Stomach (tissue), 9 donors: Measurements from ENCODE around the gene TPCN2. TPM values are rescaled to one million over a fixed set of nuclear protein-coding genes. Genes with fewer than 3 reads are reported as not detected.

ENCODE experiments used
- DNase-seq, 2 donors: peaks; one replicate each; pipeline versions ENCODE4 v3.0.0 to v3.0.0-alpha.2; 2013 to 2019
- H3K27ac ChIP-seq, 5 donors: fragments of 200-600 bp in 4 of 5; sonication (generic) in 4 of 5; one replicate each; pipeline ENCODE4 v1.5.1; 2013 to 2019; ENCODE audit warnings: mild to moderate bottlenecking in 1 of 5, moderate library complexity in 1 of 5
- H3K27me3 ChIP-seq, 3 donors: fragments of 200-600 bp; sonication (generic); one replicate each; pipeline ENCODE4 v1.5.1; 2017 to 2019; ENCODE audit warnings: mixed run types in 1 of 3
- H3K36me3 ChIP-seq, 4 donors: fragments of 200-600 bp; sonication (generic); 1 replicate in 3 of 4; 2 replicates in 1 of 4; pipeline ENCODE4 v1.5.1; 2016 to 2019
- H3K4me1 ChIP-seq, 4 donors: fragments of 200-600 bp; sonication (generic); one replicate each; pipeline ENCODE4 v1.5.1; 2016 to 2019
- H3K4me3 ChIP-seq, 4 donors: fragments of 200-600 bp; sonication (generic) in 3 of 4; one replicate each; pipeline ENCODE4 v1.5.1; 2016 to 2019; ENCODE audit warnings: mild to moderate bottlenecking in 1 of 4
- H3K9me3 ChIP-seq, 4 donors: fragments of 200-600 bp; sonication (generic); one replicate each; pipeline ENCODE4 v1.5.1; 2016 to 2019
- CTCF ChIP-seq, 7 experiments: fragments of 450-650 bp in 4 of 7; fragments of 200-600 bp in 3 of 7; sonication (generic) in 3 of 7; IDR thresholded peaks; one replicate each; pipeline ENCODE4 v1.5.1; 2016 to 2019; ENCODE audit warnings: antibody characterized with exemption in 7 of 7, control low read depth in 2 of 7, mild to moderate bottlenecking in 1 of 7
- EP300 ChIP-seq: sonication (generic); formaldehyde crosslinking; IDR thresholded peaks from one replicate; pipeline ENCODE4 v1.6.1; 2017; ENCODE audit warnings: antibody characterized with exemption
- POLR2A ChIP-seq, 4 donors: fragments of 450-650 bp; IDR thresholded peaks; one replicate each; pipeline ENCODE4 v1.6.1; 2016; ENCODE audit warnings: antibody characterized with exemption in 4 of 4, control low read depth in 2 of 4, mild to moderate bottlenecking in 1 of 4, moderate library complexity in 1 of 4
- POLR2AphosphoS5 ChIP-seq, 3 donors: sonication (generic); formaldehyde crosslinking; IDR thresholded peaks; one replicate each; pipeline ENCODE4 v1.6.1; 2016; ENCODE audit warnings: antibody characterized with exemption in 3 of 3
- WGBS, 5 donors: extraction: QIAGEN DNeasy Blood & Tissue Kit in 3 of 5; methylation state at CpG; one replicate each; pipeline versions ENCODE4 v1.1.5 to v1.1.7; 2013 to 2018; 5-methylcytosine and 5-hydroxymethylcytosine counted together
- intact Hi-C: fragments of 100-400 bp; cut with DNase I; formaldehyde crosslinking; loops from one replicate; pipeline ENCODE4 v1.15.1; 2023; ENCODE audit warnings: low total_unique reads
- polyA plus RNA-seq, 3 donors: library from polyadenylated mRNA; stranded (reverse); fragments of 200-250 nt; gene quantifications; one replicate each; pipeline ENCODE4 v1.2.3, GENCODE V29; 2013
- total RNA-seq, 5 donors: library from RNA; depleted of rRNA; stranded (reverse); fragments of >200 nt; gene quantifications; one replicate each; pipeline versions ENCODE4 v1.1.0 to v1.2.3, GENCODE V29; 2014 to 2016
- donor health status: healthy with polysubstance abuse.
- donor health status: Bipolar disorder and iron deficiency.
- donor health status: healthy.

TPCN2 gene
- total and polyA plus RNA-seq, 8 donors: 6.4 to 66.1 (median 27.2) TPM

- no peak overlapping the region for H3K4me3 ChIP-seq
- 71 to 87% (median 83%) methylated on average over 13 to 19 of the region's 19 CpGs for WGBS, 5 donors
- no peaks in the 10 kb centered on the region for H3K27me3 ChIP-seq
- H3K36me3 ChIP-seq: peaks cover 13 to 83% (median 76%) of the 10 kb centered on the region in 4 donors
- no peaks in the 10 kb centered on the region for H3K9me3 ChIP-seq
- TF ChIP-seq POLR2A (IDR thresholded peaks at IDR 0.05) (no peak), CTCF (IDR thresholded peaks at IDR 0.05) (no peak), POLR2AphosphoS5 (IDR thresholded peaks at IDR 0.05) (no peak), EP300 (no peak)
- H3K27ac ChIP-seq: peak overlapping the region in 1 of 5 donors; percentile 17
- intact Hi-C loops: no loop called here
- no peak for DNase-seq
- H3K4me1 ChIP-seq: peaks cover 0 to 22% (median 6%) of the 10 kb centered on the region in 4 donors
Observed at GRCh38 chr11:69065147-69065710, 16.5 kb downstream of the TPCN2 start.

GRCh38 chr11:69066122-69067112, 17.7 kb downstream of the TPCN2 start:
- 86 to 89% (median 87%) methylated on average over 14 to 30 of the region's 30 CpGs for WGBS, 5 donors
- TF ChIP-seq CTCF (IDR thresholded peaks at IDR 0.05) (no peak), POLR2AphosphoS5 (IDR thresholded peaks at IDR 0.05) (no peak), POLR2A (IDR thresholded peaks at IDR 0.05) (no peak), EP300 (no peak)
- Histone ChIP-seq H3K9me3 (no peaks in the 10 kb centered on the region), H3K36me3 (peaks cover 18 to 83% (median 78%) of the 10 kb centered on the region in 4 donors), H3K27me3 (no peaks in the 10 kb centered on the region), H3K4me3 (no peak overlapping the region), H3K27ac (peak overlapping the region in 2 of 5 donors; percentile 17 to 19), H3K4me1 (peaks cover 0 to 22% (median 6%) of the 10 kb centered on the region in 4 donors)
- intact Hi-C loops: no loop called here
- DNase-seq: no peak

DNA sequence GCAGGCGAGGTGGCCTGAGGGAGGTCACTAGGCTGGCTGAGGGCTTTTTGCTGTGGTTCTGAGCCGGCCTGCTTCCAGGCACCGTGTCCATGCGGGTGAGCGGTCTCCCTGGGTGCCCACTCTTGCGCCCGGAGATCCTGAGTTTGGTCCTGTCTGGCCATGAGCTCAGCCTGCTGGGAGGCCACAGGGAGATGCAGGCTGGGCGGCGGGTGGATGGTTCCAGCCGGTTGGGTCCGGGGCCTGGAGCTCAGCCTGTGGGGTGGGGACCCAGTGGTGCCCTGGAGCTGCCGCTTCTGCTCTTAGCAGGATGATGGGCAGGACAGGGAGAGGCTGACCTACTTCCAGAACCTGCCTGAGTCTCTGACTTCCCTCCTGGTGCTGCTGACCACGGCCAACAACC, 18.5 kb downstream of the TPCN2 start:
- H3K36me3 ChIP-seq: peaks cover 24 to 89% (median 80%) of the 10 kb centered on the region in 4 donors
- no peak overlapping the region for H3K4me3 ChIP-seq
- TF ChIP-seq EP300 (no peak), POLR2A (IDR thresholded peaks at IDR 0.05) (no peak), CTCF (IDR thresholded peaks at IDR 0.05) (no peak), POLR2AphosphoS5 (IDR thresholded peaks at IDR 0.05) (no peak)
- intact Hi-C loops: no loop called here
- DNase-seq: no peak
- peaks cover 0 to 22% (median 6%) of the 10 kb centered on the region in 4 donors for H3K4me1 ChIP-seq
- no peak overlapping the region for H3K27ac ChIP-seq
- H3K9me3 ChIP-seq: no peaks in the 10 kb centered on the region
- 81 to 96% (median 94%) methylated on average over 5 to 13 of the region's 13 CpGs for WGBS, 5 donors
- H3K27me3 ChIP-seq: no peaks in the 10 kb centered on the region

DNA sequence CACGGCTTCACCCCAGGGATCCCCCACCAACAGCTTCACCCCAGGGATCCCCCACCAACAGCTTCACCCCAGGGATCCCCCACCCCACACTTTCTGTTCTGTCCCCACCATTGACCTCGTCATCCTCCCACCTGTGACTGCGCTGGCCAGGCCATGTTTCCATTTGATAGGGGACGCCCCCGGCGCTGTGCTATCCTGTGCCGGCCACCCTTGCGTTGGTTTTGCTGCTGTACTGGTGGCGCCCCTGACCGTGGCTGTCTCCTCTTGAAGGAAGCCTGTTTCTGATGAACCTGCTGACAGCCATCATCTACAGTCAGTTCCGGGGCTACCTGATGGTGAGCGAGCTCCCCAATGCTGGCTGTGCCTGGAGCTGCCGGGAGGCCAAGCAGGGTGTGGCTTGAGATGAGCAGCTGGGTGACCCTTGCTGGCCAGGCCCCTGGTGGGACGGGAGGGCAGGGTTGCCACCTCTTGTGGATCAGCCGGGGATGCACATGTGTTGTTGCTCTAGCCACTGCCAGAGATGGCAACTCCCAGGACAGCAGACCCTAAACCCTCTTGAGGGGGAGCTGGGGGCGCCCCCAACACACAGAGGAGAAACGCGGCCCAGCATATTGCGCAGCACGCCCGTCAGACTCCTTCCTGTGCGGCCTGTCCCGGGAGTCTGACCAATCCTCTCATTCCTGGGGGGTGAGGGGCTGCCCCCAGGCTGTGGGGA, 22.5 kb downstream of the TPCN2 start:
- H3K4me1 ChIP-seq: peaks cover 0 to 25% (median 16%) of the 10 kb centered on the region in 4 donors
- peak overlapping the region in 1 of 5 donors; percentile 13 for H3K27ac ChIP-seq

More for the DNA sequence above, 22.5 kb downstream of the TPCN2 start:
- intact Hi-C loops: no loop called here
- Histone ChIP-seq H3K36me3 (peaks cover 26 to 86% (median 81%) of the 10 kb centered on the region in 4 donors), H3K27me3 (no peaks in the 10 kb centered on the region), H3K9me3 (no peaks in the 10 kb centered on the region), H3K4me3 (no peak overlapping the region)
- 89 to 97% (median 94%) methylated on average over 12 to 23 of the region's 23 CpGs for WGBS, 5 donors
- no peak for TF ChIP-seq POLR2AphosphoS5 (IDR thresholded peaks at IDR 0.05)
- TF ChIP-seq CTCF (IDR thresholded peaks at IDR 0.05): no peak
- TF ChIP-seq EP300: no peak
- no peak for TF ChIP-seq POLR2A (IDR thresholded peaks at IDR 0.05)
- DNase-seq: no peak
